Activated naive CD4-positive, alpha-beta T cell treated with anti-CD3 and anti-CD28 coated beads for 36 hours (primary cell): Measurements from ENCODE around the gene PNPLA4. TPM values are rescaled to one million over a fixed set of nuclear protein-coding genes. Genes with fewer than 3 reads are reported as not detected.

Experiments used
- CTCF ChIA-PET: fragments of 350-600 bp; sonication (Branson Sonifier 250); formaldehyde crosslinking; loops from one replicate; lab custom pipeline; 2021; ENCODE audit warnings: antibody characterized with exemption; lab: Charles Lee
- DNase-seq: peaks from one replicate; pipeline ENCODE4 v3.0.0-alpha.2; 2020
- H3K27ac Mint-ChIP-seq: one replicate; pipeline ENCODE4 v1.8.0; 2021; ENCODE audit warnings: mild to moderate bottlenecking, mixed read lengths
- H3K27me3 Mint-ChIP-seq: one replicate; pipeline ENCODE4 v1.8.0; 2021; ENCODE audit warnings: low read depth, mixed read lengths
- H3K36me3 Mint-ChIP-seq: one replicate; pipeline ENCODE4 v1.8.0; 2021; ENCODE audit warnings: low read depth, mixed read lengths
- H3K4me1 Mint-ChIP-seq: one replicate; pipeline ENCODE4 v1.8.0; 2021; ENCODE audit warnings: low read depth, mixed read lengths
- H3K4me3 Mint-ChIP-seq: one replicate; pipeline ENCODE4 v1.8.0; 2021; ENCODE audit warnings: mild to moderate bottlenecking, moderate library complexity, mixed read lengths
- H3K9me3 Mint-ChIP-seq: one replicate; pipeline ENCODE4 v1.8.0; 2021; ENCODE audit warnings: mixed read lengths
- intact Hi-C: fragments of 100-400 bp; cut with micrococcal nuclease; formaldehyde crosslinking; loops from one replicate; pipeline ENCODE4 v1.15.1; 2023
- total RNA-seq, 2 experiments: library from RNA; stranded (reverse); gene quantifications; one replicate each; pipeline ENCODE4 v1.2.3, GENCODE V29; 2021

The PNPLA4 gene
- total RNA-seq, 2 experiments from 2014 or later: 12.3 to 13.4 TPM

DNA sequence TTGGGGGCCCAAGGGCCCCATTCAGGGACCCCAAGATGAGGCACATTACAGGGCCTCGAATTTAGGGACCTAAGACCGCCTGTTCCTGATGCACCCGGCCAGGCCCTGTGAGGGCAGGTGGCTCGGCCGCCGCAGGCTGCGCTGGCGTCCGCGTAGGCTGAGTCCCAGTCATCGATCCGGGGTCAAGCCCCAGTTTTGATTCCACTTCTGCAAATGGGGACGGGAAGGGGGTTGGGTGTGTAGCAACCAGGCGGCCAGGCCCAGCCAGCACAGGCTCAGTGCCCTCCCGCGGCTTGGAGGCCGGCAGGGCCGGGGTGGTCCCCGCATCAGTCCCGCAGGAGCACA, 327 bp downstream of the PNPLA4 start:
- peak overlapping the region; percentile 86 for H3K4me3 Mint-ChIP-seq

GRCh38 chrX:7926501-7926900, 712 bp downstream of the PNPLA4 start:
- intact Hi-C loops: loop anchor here (1.0 to 2.0 kb wide), 3 partner anchors 794 to 1906 kb away; no protein-coding TSS in a partner anchor
- Mint-ChIP-seq H3K36me3 (peaks cover 5% of the 10 kb centered on the region), H3K27me3 (no peaks in the 10 kb centered on the region), H3K4me1 (peaks cover 12% of the 10 kb centered on the region), H3K9me3 (no peaks in the 10 kb centered on the region), H3K4me3 (peak overlapping the region; percentile 86), H3K27ac (no peak overlapping the region)
- no peak for DNase-seq
- CTCF ChIA-PET: no interaction called here

More for the DNA sequence above, 327 bp downstream of the PNPLA4 start:
- no peak for DNase-seq
- Mint-ChIP-seq H3K27me3 (no peaks in the 10 kb centered on the region), H3K36me3 (peaks cover 5% of the 10 kb centered on the region), H3K9me3 (no peaks in the 10 kb centered on the region), H3K27ac (peak overlapping the region; percentile 92), H3K4me1 (peaks cover 12% of the 10 kb centered on the region)
- CTCF ChIA-PET: no interaction called here
- intact Hi-C loops: loop anchor here (1.0 to 2.0 kb wide), 4 partner anchors 779 to 1906 kb away; partner anchors contain the start of gene PUDP

DNA sequence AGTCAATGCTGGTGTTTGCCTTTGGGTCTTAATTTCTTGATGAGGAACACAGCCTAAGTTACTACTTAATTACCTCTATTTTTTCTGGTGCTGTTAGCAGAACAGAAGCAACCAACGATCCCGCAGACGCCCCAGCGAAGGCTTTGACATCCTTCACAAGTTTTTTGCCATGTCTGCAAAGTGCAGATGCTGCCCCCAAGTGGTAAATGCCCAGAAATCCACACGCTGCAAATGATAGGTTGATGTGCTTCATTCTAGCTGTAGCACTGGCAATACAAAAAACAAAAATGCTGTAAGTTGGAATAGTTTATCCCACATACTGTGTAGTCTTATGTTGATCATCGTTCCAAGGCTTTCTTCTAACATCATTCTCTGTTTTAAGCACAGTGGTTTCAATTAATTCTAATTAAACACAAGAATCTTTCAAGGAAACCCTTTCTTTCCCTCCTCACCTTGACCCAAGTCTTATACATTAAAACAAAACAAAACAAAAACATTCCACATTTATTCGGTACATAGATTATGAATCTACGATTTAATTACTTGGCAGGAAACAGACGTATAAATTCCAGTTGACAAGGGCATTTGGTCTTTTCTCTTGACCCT, 1.2 kb downstream of the PNPLA4 start:
- CTCF ChIA-PET: interaction anchor here (0.7 kb wide), 1 partner anchor 365 kb away, joined by 3 read pairs; no protein-coding TSS in a partner anchor
- intact Hi-C loops: loop anchor here (1.0 to 2.0 kb wide), 3 partner anchors 793 to 1905 kb away; no protein-coding TSS in a partner anchor

DNA sequence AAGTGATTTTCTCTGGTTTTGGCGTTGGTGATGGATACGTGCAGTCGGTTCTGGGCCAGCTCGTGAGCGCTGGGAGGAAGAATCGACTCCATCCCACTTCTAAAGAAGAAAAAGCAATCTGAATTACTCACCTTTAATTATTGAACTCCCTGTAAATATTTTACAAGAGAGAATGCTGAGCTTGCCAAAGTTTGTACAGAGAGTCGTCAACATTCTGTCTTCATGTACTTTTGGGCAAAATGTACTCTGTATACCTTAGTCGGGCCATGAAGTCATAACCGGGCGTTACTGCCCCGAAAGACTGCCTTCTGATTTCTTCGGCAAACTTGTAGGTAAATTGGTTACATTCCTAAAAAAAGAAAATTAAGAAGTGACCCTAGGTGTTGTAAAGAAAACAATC, 5.5 kb downstream of the PNPLA4 start:
- H3K4me1 Mint-ChIP-seq: peaks cover 4% of the 10 kb centered on the region
- CTCF ChIA-PET: no interaction called here
- H3K36me3 Mint-ChIP-seq: peaks cover 13% of the 10 kb centered on the region
- intact Hi-C loops: no loop called here
- no peaks in the 10 kb centered on the region for H3K9me3 Mint-ChIP-seq
- no peak overlapping the region for H3K4me3 Mint-ChIP-seq
- H3K27me3 Mint-ChIP-seq: no peaks in the 10 kb centered on the region
- no peak for DNase-seq
- no peak overlapping the region for H3K27ac Mint-ChIP-seq

More for the DNA sequence above, 1.2 kb downstream of the PNPLA4 start:
- Mint-ChIP-seq H3K36me3 (peaks cover 8% of the 10 kb centered on the region), H3K9me3 (no peaks in the 10 kb centered on the region), H3K27me3 (no peaks in the 10 kb centered on the region), H3K27ac (no peak overlapping the region), H3K4me1 (peaks cover 11% of the 10 kb centered on the region), H3K4me3 (peak overlapping the region; percentile 38)
- DNase-seq: peak; percentile 70

DNA sequence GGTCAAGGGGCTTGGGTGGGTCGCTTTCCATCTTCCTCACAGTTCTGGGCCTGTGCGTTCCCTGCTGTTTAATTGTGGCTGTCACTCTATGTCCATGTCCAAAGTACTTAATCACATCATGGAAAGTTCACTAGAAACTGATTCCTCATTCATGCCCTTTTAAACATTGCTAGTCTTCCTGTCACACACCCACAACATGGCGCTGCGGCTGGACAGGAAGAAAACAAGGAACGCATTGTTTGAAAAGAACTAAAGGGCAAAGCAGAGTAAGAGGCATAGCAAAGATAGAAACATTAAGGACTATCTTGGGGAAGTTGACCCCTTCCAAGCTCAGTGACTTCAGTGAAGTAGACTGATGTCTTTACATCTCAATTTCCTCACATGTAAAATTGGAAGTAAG, 18.4 kb downstream of the PNPLA4 start:
- H3K27ac Mint-ChIP-seq: no peak overlapping the region
- no peak for DNase-seq
- no peaks in the 10 kb centered on the region for H3K4me1 Mint-ChIP-seq
- H3K27me3 Mint-ChIP-seq: no peaks in the 10 kb centered on the region
- H3K9me3 Mint-ChIP-seq: no peaks in the 10 kb centered on the region
- CTCF ChIA-PET: no interaction called here
- intact Hi-C loops: no loop called here
- peaks cover 16% of the 10 kb centered on the region for H3K36me3 Mint-ChIP-seq
- H3K4me3 Mint-ChIP-seq: no peak overlapping the region

DNA sequence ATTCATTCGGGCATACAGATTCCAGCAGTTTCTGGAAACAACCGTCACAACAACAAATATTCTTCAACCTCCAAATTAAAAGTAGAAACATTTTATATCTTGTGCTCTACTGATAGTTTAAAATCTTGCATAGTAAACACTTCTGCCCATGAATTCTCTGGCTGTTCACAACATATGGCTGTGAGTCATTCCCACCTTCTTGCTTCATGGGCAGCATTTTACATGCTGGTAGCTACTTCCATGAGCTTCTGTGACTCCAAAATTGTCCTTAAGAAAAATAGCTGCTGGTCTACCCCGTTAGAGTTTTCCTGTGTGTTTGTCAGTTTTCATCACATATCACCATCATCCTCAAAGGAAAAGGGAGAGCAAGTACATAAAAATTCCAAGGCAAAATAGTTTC, 22.7 kb downstream of the PNPLA4 start:
- no peak for DNase-seq
- peaks cover 18% of the 10 kb centered on the region for H3K36me3 Mint-ChIP-seq
- no peak overlapping the region for H3K27ac Mint-ChIP-seq
- H3K9me3 Mint-ChIP-seq: no peaks in the 10 kb centered on the region
- no peaks in the 10 kb centered on the region for H3K4me1 Mint-ChIP-seq
- no peak overlapping the region for H3K4me3 Mint-ChIP-seq
- no peaks in the 10 kb centered on the region for H3K27me3 Mint-ChIP-seq
- CTCF ChIA-PET: no interaction called here
- intact Hi-C loops: no loop called here

- H3K4me3 Mint-ChIP-seq: no peak overlapping the region
- no peaks in the 10 kb centered on the region for H3K27me3 Mint-ChIP-seq
- intact Hi-C loops: no loop called here
- no peaks in the 10 kb centered on the region for H3K36me3 Mint-ChIP-seq
- CTCF ChIA-PET: no interaction called here
- no peak overlapping the region for H3K27ac Mint-ChIP-seq
- H3K4me1 Mint-ChIP-seq: no peaks in the 10 kb centered on the region
- H3K9me3 Mint-ChIP-seq: no peaks in the 10 kb centered on the region
- no peak for DNase-seq
Observed at GRCh38 chrX:7891928-7892327, 35.3 kb downstream of the PNPLA4 start.

DNA sequence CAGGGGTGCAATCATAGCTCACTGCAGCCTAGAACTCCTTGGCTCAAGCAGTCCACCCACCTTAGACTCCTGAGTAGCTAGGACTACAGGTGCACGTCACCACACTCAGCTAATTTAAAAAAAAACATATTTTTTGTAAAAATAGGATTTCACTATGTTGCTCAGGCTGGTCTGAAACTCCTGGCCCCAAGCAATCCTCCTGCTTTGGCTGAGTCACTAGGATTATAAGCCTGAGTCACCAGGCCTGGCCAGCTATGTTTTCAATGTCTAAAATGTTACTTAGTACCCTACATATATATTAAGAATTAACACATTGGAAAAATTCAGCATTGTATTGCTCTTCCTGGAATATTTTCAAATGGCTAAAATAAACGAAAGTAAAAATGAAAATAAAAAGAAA, 37.5 kb downstream of the PNPLA4 start:
- no peaks in the 10 kb centered on the region for H3K9me3 Mint-ChIP-seq
- intact Hi-C loops: no loop called here
- no peak for DNase-seq
- CTCF ChIA-PET: no interaction called here
- H3K4me1 Mint-ChIP-seq: no peaks in the 10 kb centered on the region
- no peak overlapping the region for H3K27ac Mint-ChIP-seq
- no peak overlapping the region for H3K4me3 Mint-ChIP-seq
- H3K36me3 Mint-ChIP-seq: no peaks in the 10 kb centered on the region
- H3K27me3 Mint-ChIP-seq: no peaks in the 10 kb centered on the region

DNA sequence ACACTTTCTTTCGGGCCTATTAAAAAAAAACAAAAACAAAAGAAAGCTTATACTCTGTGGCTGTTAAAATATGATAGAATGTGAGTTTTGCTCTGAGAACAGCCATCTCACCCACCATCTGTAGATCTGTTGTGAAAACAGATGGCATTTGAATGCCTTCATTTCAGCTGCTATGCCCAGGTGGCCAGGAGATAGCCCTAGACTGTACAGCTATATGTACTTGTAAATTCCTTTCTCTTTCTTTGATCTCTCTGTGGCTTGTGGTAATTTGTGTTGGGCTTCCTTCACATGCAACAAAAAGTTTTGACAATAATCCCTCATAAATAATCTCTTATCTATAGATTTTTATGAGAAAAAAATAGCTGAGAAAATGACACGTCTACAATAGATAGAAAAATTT, 38.1 kb downstream of the PNPLA4 start:
- H3K9me3 Mint-ChIP-seq: no peaks in the 10 kb centered on the region
- no peaks in the 10 kb centered on the region for H3K27me3 Mint-ChIP-seq
- no peaks in the 10 kb centered on the region for H3K4me1 Mint-ChIP-seq
- H3K4me3 Mint-ChIP-seq: no peak overlapping the region
- DNase-seq: no peak
- CTCF ChIA-PET: no interaction called here
- intact Hi-C loops: no loop called here
- H3K27ac Mint-ChIP-seq: no peak overlapping the region
- H3K36me3 Mint-ChIP-seq: no peaks in the 10 kb centered on the region

DNA sequence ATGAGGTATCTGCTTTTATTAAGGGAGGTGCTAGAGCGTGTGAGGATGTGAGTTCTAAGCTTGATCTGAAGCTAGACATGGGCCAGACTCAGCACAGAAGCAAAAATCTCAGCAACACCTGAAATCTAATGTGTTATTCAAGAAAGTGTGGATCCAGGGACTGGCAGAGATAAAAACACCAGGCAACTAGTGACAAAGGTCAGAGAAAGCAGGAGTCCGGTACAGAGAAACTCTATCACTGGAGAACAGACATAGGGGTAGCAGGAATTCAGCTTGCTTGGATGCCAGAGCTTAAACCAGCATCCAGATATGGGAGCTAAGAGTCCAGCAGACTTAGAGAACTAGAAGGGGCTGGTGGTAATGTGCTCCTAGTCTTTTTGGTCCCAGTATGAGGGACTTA, 50.3 kb downstream of the PNPLA4 start:
- Mint-ChIP-seq H3K9me3 (no peaks in the 10 kb centered on the region), H3K4me3 (no peak overlapping the region), H3K36me3 (no peaks in the 10 kb centered on the region), H3K27me3 (peaks cover 2% of the 10 kb centered on the region), H3K4me1 (no peaks in the 10 kb centered on the region), H3K27ac (no peak overlapping the region)
- intact Hi-C loops: no loop called here
- CTCF ChIA-PET: interaction anchor here (0.8 kb wide), 1 partner anchor 9 kb away, joined by 3 read pairs; no protein-coding TSS in a partner anchor
- DNase-seq: no peak

GRCh38 chrX:7872042-7872441, 55.2 kb downstream of the PNPLA4 start:
- Mint-ChIP-seq H3K4me1 (no peaks in the 10 kb centered on the region), H3K9me3 (no peaks in the 10 kb centered on the region), H3K4me3 (no peak overlapping the region), H3K27me3 (peaks cover 2% of the 10 kb centered on the region), H3K27ac (no peak overlapping the region), H3K36me3 (no peaks in the 10 kb centered on the region)
- intact Hi-C loops: no loop called here
- DNase-seq: no peak
- CTCF ChIA-PET: interaction anchor here (0.5 kb wide), 1 partner anchor 574 kb away, joined by 4 read pairs; no protein-coding TSS in a partner anchor

DNA sequence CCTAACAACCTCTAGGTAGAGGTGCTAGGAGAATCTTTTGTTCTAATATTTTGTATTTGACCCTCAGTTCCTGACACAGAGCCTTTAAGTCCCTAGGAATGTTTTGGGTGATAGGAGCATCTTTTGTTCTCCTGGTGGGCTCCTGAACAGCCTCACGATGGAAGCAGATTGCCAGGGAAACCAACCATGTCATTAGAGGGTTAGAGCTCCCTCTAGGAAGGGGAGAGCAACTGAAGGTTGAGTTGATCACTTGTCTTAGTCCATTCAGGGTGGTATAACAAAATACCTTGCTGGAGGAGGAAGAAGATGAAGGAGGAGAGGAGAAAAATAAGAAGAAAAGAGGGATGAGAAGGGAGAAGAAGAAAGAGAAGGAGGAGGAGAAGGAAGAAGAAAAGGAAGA, 75.0 kb downstream of the PNPLA4 start:
- Mint-ChIP-seq H3K4me1 (no peaks in the 10 kb centered on the region), H3K27ac (no peak overlapping the region), H3K27me3 (peaks cover 6% of the 10 kb centered on the region), H3K36me3 (no peaks in the 10 kb centered on the region), H3K9me3 (no peaks in the 10 kb centered on the region), H3K4me3 (no peak overlapping the region)
- DNase-seq: no peak
- CTCF ChIA-PET: no interaction called here
- intact Hi-C loops: no loop called here
